ENCODE measurements around the gene AKAIN1. TPM values are rescaled to one million over a fixed set of nuclear protein-coding genes. Genes with fewer than 3 reads are reported as not detected.

The AKAIN1 gene
- total RNA-seq, 4 donors from 2014 or later, result not detected

GRCh38 chr18:5173236-5173635, 23.8 kb downstream of the AKAIN1 start:
- no peaks in the 10 kb centered on the region for H3K36me3 ChIP-seq
- 93% methylated on average over 2 of the region's 2 CpGs for WGBS
- no peak for TF ChIP-seq POLR2AphosphoS5 (IDR thresholded peaks at IDR 0.05)
- no peak for TF ChIP-seq POLR2A (IDR thresholded peaks at IDR 0.05)
- no peak for TF ChIP-seq EP300 (IDR thresholded peaks at IDR 0.05)
- TF ChIP-seq, protein P1, sequence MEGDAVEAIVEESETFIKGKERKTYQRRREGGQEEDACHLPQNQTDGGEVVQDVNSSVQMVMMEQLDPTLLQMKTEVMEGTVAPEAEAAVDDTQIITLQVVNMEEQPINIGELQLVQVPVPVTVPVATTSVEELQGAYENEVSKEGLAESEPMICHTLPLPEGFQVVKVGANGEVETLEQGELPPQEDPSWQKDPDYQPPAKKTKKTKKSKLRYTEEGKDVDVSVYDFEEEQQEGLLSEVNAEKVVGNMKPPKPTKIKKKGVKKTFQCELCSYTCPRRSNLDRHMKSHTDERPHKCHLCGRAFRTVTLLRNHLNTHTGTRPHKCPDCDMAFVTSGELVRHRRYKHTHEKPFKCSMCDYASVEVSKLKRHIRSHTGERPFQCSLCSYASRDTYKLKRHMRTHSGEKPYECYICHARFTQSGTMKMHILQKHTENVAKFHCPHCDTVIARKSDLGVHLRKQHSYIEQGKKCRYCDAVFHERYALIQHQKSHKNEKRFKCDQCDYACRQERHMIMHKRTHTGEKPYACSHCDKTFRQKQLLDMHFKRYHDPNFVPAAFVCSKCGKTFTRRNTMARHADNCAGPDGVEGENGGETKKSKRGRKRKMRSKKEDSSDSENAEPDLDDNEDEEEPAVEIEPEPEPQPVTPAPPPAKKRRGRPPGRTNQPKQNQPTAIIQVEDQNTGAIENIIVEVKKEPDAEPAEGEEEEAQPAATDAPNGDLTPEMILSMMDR (IDR thresholded peaks at IDR 0.05), result no peak
- no peaks in the 10 kb centered on the region for H3K4me1 ChIP-seq
- no peak for DNase-seq (ENCODE audit: low spot score in 2 of 2)
- no peak overlapping the region for H3K4me3 ChIP-seq
- H3K27me3 ChIP-seq, result no peaks in the 10 kb centered on the region
- no peak overlapping the region for H3K27ac ChIP-seq
- no peaks in the 10 kb centered on the region for H3K9me3 ChIP-seq

- TF ChIP-seq EP300 (IDR thresholded peaks at IDR 0.05) (no peak), POLR2A (IDR thresholded peaks at IDR 0.05) (no peak), POLR2AphosphoS5 (IDR thresholded peaks at IDR 0.05) (no peak)
- TF ChIP-seq, protein P1 (IDR thresholded peaks at IDR 0.05), result no peak
- Histone ChIP-seq H3K27me3 (no peaks in the 10 kb centered on the region), H3K4me3 (no peak overlapping the region), H3K4me1 (no peaks in the 10 kb centered on the region), H3K36me3 (no peaks in the 10 kb centered on the region), H3K27ac (no peak overlapping the region), H3K9me3 (no peaks in the 10 kb centered on the region)
- 48% methylated on average over 2 of the region's 2 CpGs for WGBS
- no peak for DNase-seq (ENCODE audit: low spot score in 2 of 2)
Measured at GRCh38 chr18:5167831-5168230, 29.2 kb downstream of the AKAIN1 start.

DNA sequence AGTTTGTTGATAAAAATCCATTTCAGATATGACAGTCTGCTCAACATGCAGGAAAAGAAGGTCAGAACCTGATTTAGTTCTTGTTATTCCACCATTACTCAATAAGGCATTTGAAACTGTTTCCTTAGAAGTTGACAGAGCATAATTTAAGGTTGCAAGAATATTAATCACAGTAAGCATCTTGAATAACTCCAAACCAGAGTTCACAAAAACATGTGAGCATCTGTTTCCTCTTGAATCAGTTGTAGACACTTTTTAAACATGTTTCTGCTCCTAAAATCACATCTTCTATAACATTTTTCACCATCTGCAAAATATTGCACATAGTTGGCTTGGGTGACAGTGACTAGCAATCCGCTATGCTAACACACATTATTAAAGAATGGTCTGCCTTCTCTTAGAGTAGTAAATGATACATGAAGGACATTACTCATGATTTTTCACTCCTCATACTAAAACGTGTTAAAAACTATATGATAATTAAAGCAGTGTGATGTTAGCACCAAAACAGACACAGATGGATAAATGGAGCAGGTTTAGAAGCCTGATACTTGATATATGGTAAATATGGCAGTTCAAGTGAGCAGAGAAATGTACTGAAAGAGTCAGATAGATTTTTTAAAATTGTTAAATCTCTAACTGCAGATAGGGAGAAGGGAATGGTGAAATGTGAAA, 30.3 kb downstream of the AKAIN1 start:
- H3K4me1 ChIP-seq, result no peaks in the 10 kb centered on the region
- DNase-seq (ENCODE audit: low spot score in 2 of 2), result no peak
- TF ChIP-seq, protein P1 (IDR thresholded peaks at IDR 0.05), result no peak
- TF ChIP-seq POLR2AphosphoS5 (IDR thresholded peaks at IDR 0.05) (no peak), EP300 (IDR thresholded peaks at IDR 0.05) (no peak), POLR2A (IDR thresholded peaks at IDR 0.05) (no peak)
- H3K27me3 ChIP-seq, result no peaks in the 10 kb centered on the region
- H3K9me3 ChIP-seq, result no peaks in the 10 kb centered on the region
- no peak overlapping the region for H3K4me3 ChIP-seq
- 29% methylated on average over 2 of the region's 2 CpGs for WGBS
- H3K27ac ChIP-seq, result no peak overlapping the region
- H3K36me3 ChIP-seq, result no peaks in the 10 kb centered on the region

- Histone ChIP-seq H3K4me1 (no peaks in the 10 kb centered on the region), H3K27ac (no peak overlapping the region), H3K27me3 (no peaks in the 10 kb centered on the region), H3K36me3 (no peaks in the 10 kb centered on the region), H3K9me3 (no peaks in the 10 kb centered on the region), H3K4me3 (no peak overlapping the region)
- TF ChIP-seq POLR2AphosphoS5 (IDR thresholded peaks at IDR 0.05) (no peak), POLR2A (IDR thresholded peaks at IDR 0.05) (no peak)
- TF ChIP-seq, protein P1 (IDR thresholded peaks at IDR 0.05), result no peak
- no peak for DNase-seq (ENCODE audit: low spot score in 2 of 2)
- WGBS, result 60% methylated on average over 2 of the region's 2 CpGs
Measured at GRCh38 chr18:5164903-5165302, 32.2 kb downstream of the AKAIN1 start.

DNA sequence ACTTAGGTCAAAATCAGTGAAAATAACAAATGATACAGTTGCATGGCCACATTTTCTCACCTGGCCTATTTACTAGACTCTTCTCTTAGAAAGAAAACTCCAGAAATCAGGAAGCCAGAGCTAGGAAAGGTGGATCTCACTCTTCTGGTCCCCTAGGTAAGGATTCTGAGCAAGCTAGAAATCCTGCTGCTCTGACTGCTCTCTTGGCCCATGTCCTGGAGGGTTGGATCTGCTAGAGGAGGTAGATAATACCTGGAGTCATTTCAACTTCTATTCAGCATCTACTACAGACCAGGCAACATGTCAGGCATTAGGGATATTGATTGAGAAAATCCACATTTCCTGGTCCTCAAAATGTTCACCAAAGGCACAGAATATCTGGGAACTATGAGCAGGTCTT, 34.9 kb downstream of the AKAIN1 start:
- Histone ChIP-seq H3K4me1 (no peaks in the 10 kb centered on the region), H3K27ac (no peak overlapping the region), H3K4me3 (no peak overlapping the region), H3K27me3 (no peaks in the 10 kb centered on the region), H3K9me3 (no peaks in the 10 kb centered on the region), H3K36me3 (no peaks in the 10 kb centered on the region)
- DNase-seq (ENCODE audit: low spot score in 2 of 2), result no peak
- TF ChIP-seq, protein P1 (IDR thresholded peaks at IDR 0.05), result no peak
- TF ChIP-seq EP300 (IDR thresholded peaks at IDR 0.05) (no peak), POLR2AphosphoS5 (IDR thresholded peaks at IDR 0.05) (no peak)
